Measurements from ENCODE around the gene ANKS1B.
"Not testable (repeated sequence)": the region's sequence is repeated elsewhere in the genome, so short reads cannot be mapped to it uniquely, and the experiment has no call there.

The ANKS1B gene

GRCh38 chr12:99746538-99746937 lies 238.2 kb downstream of the ANKS1B start:
- DNase-seq: no peak

- no peak for DNase-seq
These were observed 238.8 kb downstream of the ANKS1B start for GRCh38 chr12:99745895-99746294.

GRCh38 chr12:99745121-99745520 lies 239.6 kb downstream of the ANKS1B start:
- DNase-seq: no peak

GRCh38 chr12:99736760-99737269 lies 247.9 kb downstream of the ANKS1B start:
- no peak for DNase-seq

- DNase-seq: no peak
These were observed 252.6 kb downstream of the ANKS1B start for GRCh38 chr12:99732131-99732530.

GRCh38 chr12:99722690-99723486 lies 261.8 kb downstream of the ANKS1B start:
- no peak for DNase-seq

GRCh38 chr12:99721715-99722275 lies 262.9 kb downstream of the ANKS1B start:
- DNase-seq: no peak

GRCh38 chr12:99720083-99720465 lies 264.7 kb downstream of the ANKS1B start:
- DNase-seq: not testable (repeated sequence)

GRCh38 chr12:99719411-99720082 lies 265.2 kb downstream of the ANKS1B start:
- DNase-seq: not testable (repeated sequence)

- DNase-seq: not testable (repeated sequence)
These were observed 268.8 kb downstream of the ANKS1B start for GRCh38 chr12:99715841-99716510.

GRCh38 chr12:99714921-99715320 lies 269.8 kb downstream of the ANKS1B start:
- DNase-seq: not testable (repeated sequence)

GRCh38 chr12:99713946-99714520 lies 270.7 kb downstream of the ANKS1B start:
- DNase-seq: no peak

GRCh38 chr12:99712281-99712680 lies 272.5 kb downstream of the ANKS1B start:
- no peak for DNase-seq

GRCh38 chr12:99711246-99711645 lies 273.5 kb downstream of the ANKS1B start:
- no peak for DNase-seq

GRCh38 chr12:99709619-99710018 lies 275.1 kb downstream of the ANKS1B start:
- no peak for DNase-seq

GRCh38 chr12:99709116-99709515 lies 275.6 kb downstream of the ANKS1B start:
- DNase-seq: no peak

GRCh38 chr12:99707883-99708282 lies 276.9 kb downstream of the ANKS1B start:
- DNase-seq: no peak

GRCh38 chr12:99706736-99707473 lies 277.8 kb downstream of the ANKS1B start:
- no peak for DNase-seq

- DNase-seq: no peak
These were observed 280.3 kb downstream of the ANKS1B start for GRCh38 chr12:99704458-99704857.

GRCh38 chr12:99704036-99704435 lies 280.7 kb downstream of the ANKS1B start:
- no peak for DNase-seq

GRCh38 chr12:99700032-99700431 lies 284.7 kb downstream of the ANKS1B start:
- no peak for DNase-seq

GRCh38 chr12:99695050-99695449 lies 289.7 kb downstream of the ANKS1B start:
- no peak for DNase-seq
